ENCODE data around the gene SLC25A46.

- no peak for TF ChIP-seq POLR2A (IDR thresholded peaks at IDR 0.05)
- TF ChIP-seq CTCF (IDR thresholded peaks at IDR 0.05), result no peak
- TF ChIP-seq EP300 (IDR thresholded peaks at IDR 0.05), result no peak
Measured at GRCh38 chr5:110703481-110703880, 35.3 kb upstream of the SLC25A46 start.
